ENCODE measurements around the gene ANGPTL8.

- peak; percentile 12 to 43 (median 22) for TF ChIP-seq CTCF (IDR thresholded peaks at IDR 0.05)
- TF ChIP-seq EP300 (IDR thresholded peaks at IDR 0.05), result no peak
These were observed 48.9 kb downstream of the ANGPTL8 start for GRCh38 chr19:11288349-11288748.
